ENCODE data around the gene SENP8.

SENP8 gene

GRCh38 chr15:72086010-72086697, 32.0 kb upstream of the SENP8 start:
- H3K27me3 ChIP-seq (ENCODE audit: control insufficient read depth in 1 of 2, insufficient read depth in 1 of 2, low read length in 2 of 2), result no peaks in the 10 kb centered on the region
- H3K27ac ChIP-seq (ENCODE audit: low read length, poor library complexity, severe bottlenecking), result no peak overlapping the region
- H2AFZ ChIP-seq (ENCODE audit: low read depth, low read length), result no peak overlapping the region
- no peak overlapping the region for H3K18ac ChIP-seq (ENCODE audit: low read depth in 1 of 2, low read length in 2 of 2)
- H4K8ac ChIP-seq (ENCODE audit: low read length), result no peak overlapping the region
- no peak overlapping the region for H4K91ac ChIP-seq (ENCODE audit: low read length)
- H3K9me3 ChIP-seq (ENCODE audit: control insufficient read depth, low read length), result no peaks in the 10 kb centered on the region
- H3K4me3 ChIP-seq (ENCODE audit: insufficient read depth in 1 of 2, low read depth in 1 of 2, low read length in 2 of 2), result no peak overlapping the region
- no peak overlapping the region for H2BK120ac ChIP-seq (ENCODE audit: low read depth, low read length)
- H2BK15ac ChIP-seq (ENCODE audit: low read depth, poor library complexity, severe bottlenecking), result no peak overlapping the region
- H2BK12ac ChIP-seq (ENCODE audit: low read length in 2 of 2), result no peak overlapping the region
- H3K23ac ChIP-seq (ENCODE audit: low read length in 2 of 2), result no peak overlapping the region
- peaks cover 4% of the 10 kb centered on the region for H3K4me1 ChIP-seq (ENCODE audit: control insufficient read depth, insufficient read depth, low read depth, low read length)
- WGBS, result 90% methylated on average over 11 of the region's 11 CpGs
- H2BK5ac ChIP-seq (ENCODE audit: low read depth, low read length, poor library complexity, severe bottlenecking), result no peak overlapping the region
- peaks cover 35% of the 10 kb centered on the region for H3K79me1 ChIP-seq (replicated peaks; ENCODE audit: low read length, poor library complexity, severe bottlenecking)
- H3K4ac ChIP-seq (ENCODE audit: low read depth in 1 of 2, low read length in 2 of 2), result no peak overlapping the region
- no peak overlapping the region for H3K9ac ChIP-seq (ENCODE audit: low read length)
- H3K4me2 ChIP-seq (ENCODE audit: low read length, poor library complexity, severe bottlenecking), result no peak overlapping the region
- no peak overlapping the region for H3K14ac ChIP-seq (ENCODE audit: low read length in 2 of 2)
- DNase-seq, result no peak
- no peak overlapping the region for H2AK5ac ChIP-seq (ENCODE audit: low read length, severe bottlenecking)
- peaks cover 10 to 14% of the 10 kb centered on the region in 2 experiments for H3K36me3 ChIP-seq (ENCODE audit: control insufficient read depth in 1 of 2, insufficient read depth in 2 of 2, low read depth in 1 of 2, low read length in 2 of 2)

- H3K4me3 ChIP-seq (ENCODE audit: insufficient read depth in 1 of 2, low read depth in 1 of 2, low read length in 2 of 2), result no peak overlapping the region
- no peak overlapping the region for H3K4ac ChIP-seq (ENCODE audit: low read depth in 1 of 2, low read length in 2 of 2)
- H3K36me3 ChIP-seq (ENCODE audit: control insufficient read depth in 1 of 2, insufficient read depth in 2 of 2, low read depth in 1 of 2, low read length in 2 of 2), result peaks cover 10 to 14% of the 10 kb centered on the region in 2 experiments
- no peak overlapping the region for H2BK12ac ChIP-seq (ENCODE audit: low read length in 2 of 2)
- H3K9me3 ChIP-seq (ENCODE audit: control insufficient read depth, low read length), result no peaks in the 10 kb centered on the region
- no peak overlapping the region for H4K8ac ChIP-seq (ENCODE audit: low read length)
- peaks cover 37% of the 10 kb centered on the region for H3K79me1 ChIP-seq (replicated peaks; ENCODE audit: low read length, poor library complexity, severe bottlenecking)
- H3K18ac ChIP-seq (ENCODE audit: low read depth in 1 of 2, low read length in 2 of 2), result no peak overlapping the region
- H2AFZ ChIP-seq (ENCODE audit: low read depth, low read length), result no peak overlapping the region
- H3K23ac ChIP-seq (ENCODE audit: low read length in 2 of 2), result no peak overlapping the region
- H3K9ac ChIP-seq (ENCODE audit: low read length), result no peak overlapping the region
- H2AK5ac ChIP-seq (ENCODE audit: low read length, severe bottlenecking), result no peak overlapping the region
- H3K27ac ChIP-seq (ENCODE audit: low read length, poor library complexity, severe bottlenecking), result no peak overlapping the region
- peaks cover 4% of the 10 kb centered on the region for H3K4me1 ChIP-seq (ENCODE audit: control insufficient read depth, insufficient read depth, low read depth, low read length)
- DNase-seq, result no peak
- no peak overlapping the region for H3K4me2 ChIP-seq (ENCODE audit: low read length, poor library complexity, severe bottlenecking)
- 95% methylated on average over 9 of the region's 9 CpGs for WGBS
- H2BK15ac ChIP-seq (ENCODE audit: low read depth, poor library complexity, severe bottlenecking), result no peak overlapping the region
- no peaks in the 10 kb centered on the region for H3K27me3 ChIP-seq (ENCODE audit: control insufficient read depth in 1 of 2, insufficient read depth in 1 of 2, low read length in 2 of 2)
- no peak overlapping the region for H4K91ac ChIP-seq (ENCODE audit: low read length)
- H2BK5ac ChIP-seq (ENCODE audit: low read depth, low read length, poor library complexity, severe bottlenecking), result no peak overlapping the region
- H2BK120ac ChIP-seq (ENCODE audit: low read depth, low read length), result no peak overlapping the region
- H3K14ac ChIP-seq (ENCODE audit: low read length in 2 of 2), result no peak overlapping the region
Measured at GRCh38 chr15:72086920-72087648, 31.1 kb upstream of the SENP8 start.

GRCh38 chr15:72092006-72092405, 26.2 kb upstream of the SENP8 start:
- DNase-seq, result no peak
- no peak overlapping the region for H3K4ac ChIP-seq (ENCODE audit: low read depth in 1 of 2, low read length in 2 of 2)
- no peak overlapping the region for H3K9ac ChIP-seq (ENCODE audit: low read length)
- peaks cover 3 to 7% of the 10 kb centered on the region in 2 experiments for H3K36me3 ChIP-seq (ENCODE audit: control insufficient read depth in 1 of 2, insufficient read depth in 2 of 2, low read depth in 1 of 2, low read length in 2 of 2)
- H2BK15ac ChIP-seq (ENCODE audit: low read depth, poor library complexity, severe bottlenecking), result no peak overlapping the region
- no peaks in the 10 kb centered on the region for H3K4me1 ChIP-seq (ENCODE audit: control insufficient read depth, insufficient read depth, low read depth, low read length)
- H4K8ac ChIP-seq (ENCODE audit: low read length), result no peak overlapping the region
- H3K27me3 ChIP-seq (ENCODE audit: control insufficient read depth in 1 of 2, insufficient read depth in 1 of 2, low read length in 2 of 2), result no peaks in the 10 kb centered on the region
- H3K27ac ChIP-seq (ENCODE audit: low read length, poor library complexity, severe bottlenecking), result no peak overlapping the region
- no peak overlapping the region for H3K4me3 ChIP-seq (ENCODE audit: insufficient read depth in 1 of 2, low read depth in 1 of 2, low read length in 2 of 2)
- no peak overlapping the region for H4K91ac ChIP-seq (ENCODE audit: low read length)
- H2BK5ac ChIP-seq (ENCODE audit: low read depth, low read length, poor library complexity, severe bottlenecking), result no peak overlapping the region
- no peak overlapping the region for H2BK120ac ChIP-seq (ENCODE audit: low read depth, low read length)
- H3K18ac ChIP-seq (ENCODE audit: low read depth in 1 of 2, low read length in 2 of 2), result no peak overlapping the region
- H3K9me3 ChIP-seq (ENCODE audit: control insufficient read depth, low read length), result no peaks in the 10 kb centered on the region
- 100% methylated on average over 3 of the region's 3 CpGs for WGBS
- no peak overlapping the region for H3K14ac ChIP-seq (ENCODE audit: low read length in 2 of 2)
- peaks cover 28% of the 10 kb centered on the region for H3K79me1 ChIP-seq (replicated peaks; ENCODE audit: low read length, poor library complexity, severe bottlenecking)
- no peak overlapping the region for H3K23ac ChIP-seq (ENCODE audit: low read length in 2 of 2)
- no peak overlapping the region for H2AK5ac ChIP-seq (ENCODE audit: low read length, severe bottlenecking)
- H2BK12ac ChIP-seq (ENCODE audit: low read length in 2 of 2), result no peak overlapping the region
- no peak overlapping the region for H2AFZ ChIP-seq (ENCODE audit: low read depth, low read length)
- no peak overlapping the region for H3K4me2 ChIP-seq (ENCODE audit: low read length, poor library complexity, severe bottlenecking)

DNA sequence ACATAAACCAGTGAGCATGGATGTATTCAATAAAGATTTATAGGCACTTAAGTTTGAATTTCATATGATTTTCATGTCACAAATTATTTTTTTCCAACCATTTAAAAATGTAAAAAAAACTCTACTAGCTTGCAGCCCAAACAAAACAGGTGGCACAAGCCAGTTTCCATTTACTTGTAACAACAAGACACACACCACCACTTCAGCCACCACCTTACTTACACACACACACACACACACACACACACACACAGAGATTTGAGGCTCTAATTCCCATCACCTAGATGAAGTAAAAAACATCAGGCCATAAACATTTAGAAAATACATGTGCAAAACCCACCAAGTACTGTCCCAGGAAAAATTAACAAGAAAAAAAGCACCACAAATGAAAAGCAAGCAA, 25.5 kb upstream of the SENP8 start:
- Histone ChIP-seq H3K27me3 (ENCODE audit: control insufficient read depth in 1 of 2, insufficient read depth in 1 of 2, low read length in 2 of 2) (no peaks in the 10 kb centered on the region), H3K4me1 (ENCODE audit: control insufficient read depth, insufficient read depth, low read depth, low read length) (no peaks in the 10 kb centered on the region), H3K9ac (ENCODE audit: low read length) (no peak overlapping the region), H3K36me3 (ENCODE audit: control insufficient read depth in 1 of 2, insufficient read depth in 2 of 2, low read depth in 1 of 2, low read length in 2 of 2) (peaks cover 0 to 6% of the 10 kb centered on the region in 2 experiments), H3K4me2 (ENCODE audit: low read length, poor library complexity, severe bottlenecking) (no peak overlapping the region), H2AK5ac (ENCODE audit: low read length, severe bottlenecking) (no peak overlapping the region), H3K27ac (ENCODE audit: low read length, poor library complexity, severe bottlenecking) (no peak overlapping the region), H2BK15ac (ENCODE audit: low read depth, poor library complexity, severe bottlenecking) (no peak overlapping the region), H3K4me3 (ENCODE audit: insufficient read depth in 1 of 2, low read depth in 1 of 2, low read length in 2 of 2) (no peak overlapping the region), H3K23ac (ENCODE audit: low read length in 2 of 2) (no peak overlapping the region), H3K4ac (ENCODE audit: low read depth in 1 of 2, low read length in 2 of 2) (no peak overlapping the region), H4K8ac (ENCODE audit: low read length) (no peak overlapping the region), H4K91ac (ENCODE audit: low read length) (no peak overlapping the region), H2BK120ac (ENCODE audit: low read depth, low read length) (no peak overlapping the region), H3K9me3 (ENCODE audit: control insufficient read depth, low read length) (no peaks in the 10 kb centered on the region), H2BK12ac (ENCODE audit: low read length in 2 of 2) (no peak overlapping the region), H3K14ac (ENCODE audit: low read length in 2 of 2) (no peak overlapping the region), H2AFZ (ENCODE audit: low read depth, low read length) (no peak overlapping the region), H3K18ac (ENCODE audit: low read depth in 1 of 2, low read length in 2 of 2) (no peak overlapping the region), H3K79me1 (replicated peaks; ENCODE audit: low read length, poor library complexity, severe bottlenecking) (peaks cover 22% of the 10 kb centered on the region), H2BK5ac (ENCODE audit: low read depth, low read length, poor library complexity, severe bottlenecking) (no peak overlapping the region)
- no peak for DNase-seq
